Activated CD4-positive, alpha-beta T cell treated with anti-CD3 and anti-CD28 coated beads for 24 hours (primary cell): ENCODE data around the gene LOX.

ENCODE experiments used
- DNase-seq, 2 donors: peaks; one replicate each; pipeline ENCODE4 v3.0.0-alpha.2; 2020; ENCODE audit warnings: low read depth in 2 of 2

LOX gene

GRCh38 chr5:122053181-122054109, 24.6 kb downstream of the LOX start:
- DNase-seq = no peak

- no peak for DNase-seq
These were observed 26.5 kb downstream of the LOX start for GRCh38 chr5:122051569-122051968.

- no peak for DNase-seq
These were observed 27.1 kb downstream of the LOX start for GRCh38 chr5:122050959-122051358.

GRCh38 chr5:122040636-122041302, 37.3 kb downstream of the LOX start:
- DNase-seq = no peak

- no peak for DNase-seq
These were observed 41.7 kb downstream of the LOX start for GRCh38 chr5:122036326-122036725.

- DNase-seq = no peak
These were observed 42.1 kb downstream of the LOX start for GRCh38 chr5:122035913-122036312.

GRCh38 chr5:122031836-122032235, 46.2 kb downstream of the LOX start:
- DNase-seq = no peak

- DNase-seq = no peak
These were observed 47.8 kb downstream of the LOX start for GRCh38 chr5:122030251-122030650.

- DNase-seq = no peak
These were observed 48.2 kb downstream of the LOX start for GRCh38 chr5:122029818-122030217.

- DNase-seq = no peak
These were observed 55.1 kb downstream of the LOX start for GRCh38 chr5:122022966-122023365.

- DNase-seq = no peak
These were observed 58.0 kb downstream of the LOX start for GRCh38 chr5:122019919-122020590.

- DNase-seq = no peak
These were observed 62.6 kb downstream of the LOX start for GRCh38 chr5:122015471-122015870.

- DNase-seq = no peak
These were observed 63.7 kb downstream of the LOX start for GRCh38 chr5:122014236-122014935.
